KMS-11 (cell line): ENCODE data around the gene RUFY1.

ENCODE experiments used
- H2AFZ ChIP-seq: fragments of 200-600 bp; sonication (generic); 2 replicates; pipeline ENCODE4 v1.6.1; 2016; ENCODE audit warnings: antibody characterized with exemption, mixed run types, low read depth
- H3K27ac ChIP-seq: fragments of 200-600 bp; sonication (generic); 2 replicates; pipeline ENCODE4 v1.6.1; 2016; ENCODE audit warnings: mild to moderate bottlenecking, mixed run types
- H3K27me3 ChIP-seq: fragments of 200-600 bp; sonication (generic); 2 replicates; pipeline ENCODE4 v1.6.1; 2017; ENCODE audit warnings: mild to moderate bottlenecking, low read depth, mixed run types, moderate library complexity; ENCODE audit not compliant: insufficient read depth
- H3K36me3 ChIP-seq: fragments of 200-600 bp; sonication (generic); 2 replicates; pipeline ENCODE4 v1.6.1; 2017; ENCODE audit warnings: mild to moderate bottlenecking, mixed run types; ENCODE audit not compliant: insufficient read depth
- H3K4me1 ChIP-seq: fragments of 200-600 bp; sonication (generic); 2 replicates; pipeline ENCODE4 v1.6.1; 2016; ENCODE audit warnings: mild to moderate bottlenecking, low read depth, mixed run types; ENCODE audit not compliant: poor library complexity, severe bottlenecking
- H3K4me2 ChIP-seq: fragments of 200-600 bp; sonication (generic); 2 replicates; pipeline ENCODE4 v1.7.0; 2016; ENCODE audit warnings: mild to moderate bottlenecking, mixed run types
- H3K4me3 ChIP-seq: fragments of 200-600 bp; sonication (generic); IDR thresholded peaks from 2 replicates; pipeline ENCODE4 v1.6.1; 2017; ENCODE audit warnings: low read depth, low read length, mixed read lengths; ENCODE audit not compliant: insufficient read depth
- H3K79me2 ChIP-seq: fragments of 200-600 bp; sonication (generic); 2 replicates; pipeline ENCODE4 v1.6.1; 2016; ENCODE audit warnings: low read depth, mixed run types; ENCODE audit not compliant: insufficient read depth
- H3K9ac ChIP-seq: fragments of 200-600 bp; sonication (generic); 2 replicates; pipeline ENCODE4 v1.6.1; 2016; ENCODE audit warnings: mild to moderate bottlenecking, mixed run types
- H4K20me1 ChIP-seq: fragments of 200-600 bp; sonication (generic); 2 replicates; pipeline ENCODE4 v1.6.1; 2016; ENCODE audit warnings: mild to moderate bottlenecking, mixed run types; ENCODE audit not compliant: insufficient read depth
- TF ChIP-seq, protein P1 (sequence below): fragments of 200-600 bp; sonication (generic); conservative IDR thresholded peaks from 2 replicates; pipeline ENCODE4 v1.6.1; 2017; ENCODE audit warnings: low read depth, mild to moderate bottlenecking, antibody characterized with exemption, low read length, moderate library complexity, mixed read lengths

RUFY1 gene

DNA sequence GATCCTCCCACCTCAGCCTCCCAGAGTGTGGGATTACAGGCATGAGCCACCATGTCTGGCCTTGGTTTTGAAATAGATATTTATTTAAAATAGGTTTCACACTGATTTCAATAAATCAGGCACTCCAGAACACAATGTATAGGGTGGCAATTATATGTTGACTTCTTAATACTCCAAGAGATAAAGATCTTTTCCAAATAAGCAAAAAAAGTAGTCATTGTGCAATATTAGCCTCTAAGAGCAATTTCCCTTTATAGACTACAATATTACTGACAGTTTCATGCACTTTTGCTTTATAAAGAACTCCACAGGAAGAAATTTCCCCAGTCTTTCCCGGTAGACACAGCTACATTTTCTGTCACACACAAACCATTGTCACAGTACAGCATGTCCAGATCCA is 23.4 kb upstream of the RUFY1 start:
- H3K4me1 ChIP-seq = no peaks in the 10 kb centered on the region
- no peak overlapping the region for H3K4me2 ChIP-seq
- H3K79me2 ChIP-seq = no peaks in the 10 kb centered on the region
- no peak overlapping the region for H2AFZ ChIP-seq
- TF ChIP-seq, protein P1, sequence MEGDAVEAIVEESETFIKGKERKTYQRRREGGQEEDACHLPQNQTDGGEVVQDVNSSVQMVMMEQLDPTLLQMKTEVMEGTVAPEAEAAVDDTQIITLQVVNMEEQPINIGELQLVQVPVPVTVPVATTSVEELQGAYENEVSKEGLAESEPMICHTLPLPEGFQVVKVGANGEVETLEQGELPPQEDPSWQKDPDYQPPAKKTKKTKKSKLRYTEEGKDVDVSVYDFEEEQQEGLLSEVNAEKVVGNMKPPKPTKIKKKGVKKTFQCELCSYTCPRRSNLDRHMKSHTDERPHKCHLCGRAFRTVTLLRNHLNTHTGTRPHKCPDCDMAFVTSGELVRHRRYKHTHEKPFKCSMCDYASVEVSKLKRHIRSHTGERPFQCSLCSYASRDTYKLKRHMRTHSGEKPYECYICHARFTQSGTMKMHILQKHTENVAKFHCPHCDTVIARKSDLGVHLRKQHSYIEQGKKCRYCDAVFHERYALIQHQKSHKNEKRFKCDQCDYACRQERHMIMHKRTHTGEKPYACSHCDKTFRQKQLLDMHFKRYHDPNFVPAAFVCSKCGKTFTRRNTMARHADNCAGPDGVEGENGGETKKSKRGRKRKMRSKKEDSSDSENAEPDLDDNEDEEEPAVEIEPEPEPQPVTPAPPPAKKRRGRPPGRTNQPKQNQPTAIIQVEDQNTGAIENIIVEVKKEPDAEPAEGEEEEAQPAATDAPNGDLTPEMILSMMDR = no peak
- H3K4me3 ChIP-seq = no peak overlapping the region
- H3K27me3 ChIP-seq = no peaks in the 10 kb centered on the region
- H3K9ac ChIP-seq = no peak overlapping the region
- H4K20me1 ChIP-seq = no peaks in the 10 kb centered on the region
- no peak overlapping the region for H3K27ac ChIP-seq
- no peaks in the 10 kb centered on the region for H3K36me3 ChIP-seq

DNA sequence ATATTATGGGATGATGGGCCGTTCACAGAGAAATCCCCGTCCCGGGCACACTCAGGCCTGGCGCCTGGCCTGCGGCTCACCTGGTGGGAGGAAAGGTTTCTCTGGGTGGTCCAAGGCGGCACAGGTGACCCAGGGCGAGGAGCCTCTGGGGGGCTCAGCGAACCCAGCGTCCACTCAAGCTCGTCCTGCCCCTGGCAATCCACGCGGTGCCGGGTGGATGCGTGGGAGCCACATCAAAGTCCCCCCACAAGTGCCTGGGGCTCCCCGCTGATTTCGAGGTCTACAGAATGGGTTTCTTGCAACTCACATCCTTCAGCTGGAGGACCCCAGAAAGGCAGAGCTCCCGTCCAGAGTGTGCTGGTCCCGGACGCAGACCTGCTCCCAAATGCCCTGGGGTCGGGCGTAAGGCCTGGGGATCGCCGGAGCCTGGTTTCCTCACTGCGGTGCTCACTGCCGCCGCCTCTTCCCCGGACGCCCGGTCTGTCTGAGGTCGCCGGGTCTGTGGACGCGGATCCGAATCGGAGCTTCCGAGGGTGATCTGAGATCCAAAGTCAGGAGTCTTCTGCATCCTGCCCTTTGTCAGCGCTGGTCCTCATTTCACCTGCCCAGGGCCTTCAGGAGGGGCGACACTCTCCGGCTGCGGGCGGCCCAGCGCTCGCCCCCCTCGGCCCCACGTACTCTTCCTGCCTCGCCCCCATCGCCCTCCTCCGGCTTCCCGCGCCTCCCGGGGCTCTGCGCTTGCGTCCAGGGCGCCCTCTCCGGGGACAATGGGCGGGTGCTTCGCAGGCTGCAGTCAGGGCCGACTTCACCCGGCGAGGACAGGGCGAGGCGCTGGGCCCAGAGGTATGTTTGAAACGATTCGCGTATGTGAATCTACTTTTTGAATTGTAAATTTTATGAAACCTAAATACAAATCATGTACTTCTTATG is 20.0 kb upstream of the RUFY1 start:
- H3K27ac ChIP-seq = no peak overlapping the region
- H4K20me1 ChIP-seq = no peaks in the 10 kb centered on the region
- H3K36me3 ChIP-seq = no peaks in the 10 kb centered on the region
- TF ChIP-seq, protein P1 = no peak
- no peaks in the 10 kb centered on the region for H3K79me2 ChIP-seq
- H3K27me3 ChIP-seq = no peaks in the 10 kb centered on the region
- H2AFZ ChIP-seq = no peak overlapping the region
- H3K4me1 ChIP-seq = no peaks in the 10 kb centered on the region
- H3K4me2 ChIP-seq = no peak overlapping the region
- no peak overlapping the region for H3K9ac ChIP-seq
- no peak overlapping the region for H3K4me3 ChIP-seq

DNA sequence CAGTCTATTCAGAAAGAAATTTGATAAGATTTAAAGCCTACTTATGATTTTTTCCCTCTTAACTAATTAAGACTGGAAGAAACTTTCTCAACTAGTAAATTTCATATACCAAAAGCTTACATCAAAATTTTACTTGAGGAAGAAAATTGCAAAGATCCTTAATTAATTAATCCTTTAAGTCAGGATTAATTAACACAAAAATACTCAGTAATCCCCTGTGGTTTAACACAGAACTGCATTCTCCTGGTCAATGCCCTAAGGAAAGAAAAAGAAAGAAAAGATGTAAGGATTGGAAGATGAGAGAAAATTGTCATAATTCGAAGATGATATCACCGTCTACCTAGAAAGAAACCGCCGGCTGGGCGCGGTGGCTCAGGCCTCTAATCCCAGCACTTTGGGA is 17.3 kb upstream of the RUFY1 start:
- Histone ChIP-seq H4K20me1 (no peaks in the 10 kb centered on the region), H3K27me3 (no peaks in the 10 kb centered on the region), H3K79me2 (no peaks in the 10 kb centered on the region), H3K4me3 (no peak overlapping the region), H3K4me1 (no peaks in the 10 kb centered on the region), H3K27ac (no peak overlapping the region), H2AFZ (no peak overlapping the region), H3K4me2 (no peak overlapping the region), H3K36me3 (no peaks in the 10 kb centered on the region), H3K9ac (no peak overlapping the region)
- TF ChIP-seq, protein P1 = no peak

DNA sequence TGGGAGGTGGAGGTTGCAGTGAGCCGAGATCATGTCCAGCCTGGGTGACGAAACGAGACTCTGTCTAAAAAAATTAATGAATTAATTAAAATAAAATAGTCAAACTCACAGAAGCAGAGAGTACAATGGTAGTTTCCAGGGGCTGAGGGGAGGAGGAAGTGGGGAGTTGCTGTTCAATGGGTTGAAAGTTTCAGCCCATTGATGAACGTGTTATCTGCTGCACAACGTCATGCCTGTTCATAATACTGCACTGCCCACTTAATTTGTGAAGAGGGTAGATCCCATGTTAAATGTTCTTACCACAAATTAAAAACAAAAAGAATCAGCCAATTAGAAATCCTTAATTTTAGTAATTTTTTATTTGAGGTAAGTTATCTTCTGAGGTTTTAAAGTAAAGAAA is 16.4 kb upstream of the RUFY1 start:
- no peak overlapping the region for H3K27ac ChIP-seq
- no peak overlapping the region for H3K4me2 ChIP-seq
- no peak overlapping the region for H3K9ac ChIP-seq
- H3K36me3 ChIP-seq = no peaks in the 10 kb centered on the region
- H4K20me1 ChIP-seq = no peaks in the 10 kb centered on the region
- no peak overlapping the region for H3K4me3 ChIP-seq
- H3K79me2 ChIP-seq = no peaks in the 10 kb centered on the region
- TF ChIP-seq, protein P1 = no peak
- H2AFZ ChIP-seq = no peak overlapping the region
- no peaks in the 10 kb centered on the region for H3K4me1 ChIP-seq
- no peaks in the 10 kb centered on the region for H3K27me3 ChIP-seq
